ENCODE data around the gene ACSM2A. TPM values are rescaled to one million over a fixed set of nuclear protein-coding genes. Genes with fewer than 3 reads are reported as not detected.
"Not testable (repeated sequence)": the region's sequence is repeated elsewhere in the genome, so short reads cannot be mapped to it uniquely, and the experiment has no call there.

ACSM2A gene
- total RNA-seq, 1 experiment from 2014 or later: not detected

DNA sequence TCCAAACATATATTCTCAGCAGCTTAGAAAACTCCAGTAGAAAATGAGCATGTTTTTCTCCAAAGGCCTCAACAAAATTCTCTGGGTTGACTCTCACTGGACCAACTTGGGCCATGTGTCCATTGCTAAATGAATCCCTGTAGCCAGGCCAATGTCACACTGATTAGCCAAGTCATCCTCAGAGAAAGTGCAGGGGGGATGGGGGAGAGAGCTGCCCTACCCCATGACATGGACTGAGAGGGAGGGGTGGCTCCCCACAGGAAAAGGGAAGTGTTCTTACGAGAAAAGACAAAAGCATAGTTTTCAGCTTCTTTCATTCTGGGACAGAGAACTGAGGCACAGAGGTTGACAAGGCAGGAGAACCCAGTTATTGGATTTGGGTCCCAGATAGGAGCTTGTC is 32.7 kb downstream of the ACSM2A start:
- not testable (repeated sequence) for H3K14ac ChIP-seq (ENCODE audit: insufficient read depth, low read length); H4K8ac ChIP-seq (replicated peaks; ENCODE audit: insufficient read length, low read depth, low read length); H3K27ac Mint-ChIP-seq; H3K9ac ChIP-seq (ENCODE audit: extremely low read depth, insufficient read length, low read length); H3K4me3 Mint-ChIP-seq; H3T11ph ChIP-seq (ENCODE audit: low read length); DNase-seq; H3K36me3 Mint-ChIP-seq (ENCODE audit: insufficient read depth in 1 of 3, low read depth in 3 of 3); H3K23me2 ChIP-seq (ENCODE audit: insufficient read length, low read depth, low read length, poor library complexity, severe bottlenecking); H3K27me3 ChIP-seq (ENCODE audit: insufficient read depth, low read length); H3K18ac ChIP-seq (ENCODE audit: insufficient read length, low read depth, low read length); H4K91ac ChIP-seq (ENCODE audit: insufficient read length, low read depth, low read length); H2BK5ac ChIP-seq (ENCODE audit: insufficient read length, low read length); H3K4me1 ChIP-seq (ENCODE audit: insufficient read depth, low read length); H2AK5ac ChIP-seq (ENCODE audit: insufficient read length, low read length); H2BK15ac ChIP-seq (ENCODE audit: low read depth, low read length); H3K56ac ChIP-seq (ENCODE audit: insufficient read length, low read depth, low read length); H4K20me1 ChIP-seq (ENCODE audit: control insufficient read depth, insufficient read depth, insufficient read length); H3K4me2 ChIP-seq (ENCODE audit: insufficient read depth, insufficient read length, low read length); H3K79me1 ChIP-seq (ENCODE audit: insufficient read depth, low read depth, low read length, poor library complexity, severe bottlenecking); H2BK120ac ChIP-seq (ENCODE audit: low read depth, low read length, poor library complexity, severe bottlenecking); H3K9me3 ChIP-seq (ENCODE audit: control insufficient read depth, low read depth, low read length); H2AFZ ChIP-seq (ENCODE audit: low read length); H3K4ac ChIP-seq (ENCODE audit: low read depth, low read length); H4K5ac ChIP-seq (ENCODE audit: insufficient read length, low read depth, low read length); H3K79me2 ChIP-seq (ENCODE audit: insufficient read depth, low read length); H2BK20ac ChIP-seq (ENCODE audit: low read depth, low read length, poor library complexity, severe bottlenecking); H3K27me3 Mint-ChIP-seq (ENCODE audit: low read depth); H3K23ac ChIP-seq (ENCODE audit: insufficient read length, low read depth, low read length); H3K27ac ChIP-seq (ENCODE audit: insufficient read length, low read depth, low read length); H3K4me1 Mint-ChIP-seq; H2BK12ac ChIP-seq (ENCODE audit: insufficient read length, low read depth, low read length)
- H3K9me3 Mint-ChIP-seq: peaks cover 4 to 55% of the 10 kb centered on the region in 2 experiments; a peak in 4 of 5 replicates
- no CpG with 5 or more reads among the region's 1 CpG for WGBS (ENCODE audit: extremely low coverage, insufficient read length, low lambda C conversion rate)
